Smooth muscle cell (in vitro differentiated cells): ENCODE results near the gene ALKBH4. TPM values are rescaled to one million over a fixed set of nuclear protein-coding genes. Genes with fewer than 3 reads are reported as not detected.

Source experiments
- DNase-seq: peaks from one replicate; lab custom pipeline; 2025; ENCODE audit not compliant: unreplicated experiment; lab: John Stamatoyannopoulos, UW
- H2AFZ ChIP-seq: fragments of 200-600 bp; sonication (generic); 2 replicates; pipeline ENCODE4 v1.6.0; 2016; ENCODE audit warnings: antibody characterized with exemption, low read depth, mild to moderate bottlenecking
- H3F3A ChIP-seq: fragments of 200-600 bp; sonication (generic); 2 replicates; pipeline ENCODE4 v1.6.0; 2017; ENCODE audit warnings: antibody characterized with exemption, low read depth
- H3K27ac ChIP-seq: fragments of 200-600 bp; sonication (generic); 2 replicates; pipeline ENCODE4 v1.5.1; 2016; ENCODE audit warnings: low read depth, mild to moderate bottlenecking
- H3K27me3 ChIP-seq: fragments of 200-600 bp; sonication (generic); 2 replicates; pipeline ENCODE4 v1.6.1; 2016; ENCODE audit warnings: low read depth, mild to moderate bottlenecking
- H3K36me3 ChIP-seq: fragments of 200-600 bp; sonication (generic); 2 replicates; pipeline ENCODE4 v1.5.1; 2016; ENCODE audit warnings: low read depth
- H3K4me1 ChIP-seq: fragments of 200-600 bp; sonication (generic); 2 replicates; pipeline ENCODE4 v1.5.1; 2016; ENCODE audit warnings: low read depth
- H3K4me2 ChIP-seq: fragments of 200-600 bp; sonication (generic); 2 replicates; pipeline ENCODE4 v1.6.0; 2016; ENCODE audit warnings: mild to moderate bottlenecking
- H3K4me3 ChIP-seq: fragments of 200-600 bp; sonication (generic); 2 replicates; pipeline ENCODE4 v1.5.1; 2016; ENCODE audit warnings: mild to moderate bottlenecking
- H3K79me2 ChIP-seq: fragments of 200-600 bp; sonication (generic); 2 replicates; pipeline ENCODE4 v1.6.0; 2016; ENCODE audit warnings: low read depth, mild to moderate bottlenecking
- H3K9ac ChIP-seq: fragments of 200-600 bp; sonication (generic); 2 replicates; pipeline ENCODE4 v1.6.0; 2016; ENCODE audit warnings: low read depth
- H3K9me3 ChIP-seq: fragments of 200-600 bp; sonication (generic); replicated peaks from 2 replicates; pipeline ENCODE4 v1.5.1; 2016; ENCODE audit warnings: low read depth
- H4K20me1 ChIP-seq: fragments of 200-600 bp; sonication (generic); 2 replicates; pipeline ENCODE4 v1.6.0; 2016; ENCODE audit warnings: low read depth
- WGBS: methylation state at CpG from one replicate; pipeline ENCODE4 v1.1.7; 2016; ENCODE audit warnings: low lambda C conversion rate; 5-methylcytosine and 5-hydroxymethylcytosine counted together
- polyA plus RNA-seq: library from polyadenylated mRNA; unstranded; fragments of >200 nt; fragmentation: Nextera tagmentation; extraction: Ambion mirVana; gene quantifications from 2 replicates; pipeline ENCODE4 v1.2.1, GENCODE V29; 2016
- total RNA-seq: library from RNA; depleted of rRNA; stranded (reverse); fragments of >200 nt; gene quantifications from 2 replicates; pipeline ENCODE4 v1.2.3, GENCODE V29; 2014
- TF ChIP-seq, protein P1 (sequence below): fragments of 200-600 bp; sonication (generic); IDR thresholded peaks from 2 replicates; pipeline ENCODE4 v1.5.1; 2017; ENCODE audit warnings: borderline replicate concordance, mild to moderate bottlenecking, antibody characterized with exemption; ENCODE audit not compliant: insufficient read depth, poor library complexity, severe bottlenecking

ALKBH4 gene
- total and polyA plus RNA-seq, 2 experiments from 2014 or later, result 7.0 to 15.7 TPM

DNA sequence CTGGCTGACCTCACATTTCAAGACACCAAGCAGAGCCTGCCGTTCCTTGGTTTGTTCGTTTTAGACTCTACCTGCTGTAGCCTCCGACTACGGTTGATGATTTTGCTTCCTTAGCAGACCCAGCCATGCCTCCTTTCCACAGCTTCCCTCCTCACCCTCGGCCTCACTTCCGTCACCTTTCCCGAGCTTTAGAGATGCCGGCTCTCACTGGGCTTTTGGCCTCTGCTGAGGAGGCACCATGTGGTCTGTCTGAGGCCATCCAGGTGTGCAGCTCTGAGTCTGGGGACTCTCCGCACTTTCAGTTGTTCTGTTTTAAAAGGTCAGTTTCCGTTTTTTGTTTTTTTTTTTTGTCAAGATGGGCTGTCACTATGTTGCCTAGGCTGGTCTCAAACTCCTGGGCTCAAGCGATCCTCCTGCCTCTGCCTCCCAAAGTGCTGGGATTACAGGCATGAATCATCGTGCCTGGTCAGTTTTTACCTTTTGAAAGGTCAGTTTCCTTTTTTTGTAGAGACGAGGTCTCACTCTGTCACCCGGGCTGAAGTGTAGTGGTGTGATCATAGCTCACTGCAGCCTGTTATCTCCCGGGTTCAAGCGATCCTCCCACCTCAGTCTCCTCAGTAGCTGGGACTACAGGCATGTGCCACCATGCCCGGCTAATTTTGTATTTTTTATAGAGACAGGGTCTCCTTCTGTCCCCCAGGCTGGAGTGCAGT, 19.5 kb downstream of the ALKBH4 start:
- TF ChIP-seq, protein P1, sequence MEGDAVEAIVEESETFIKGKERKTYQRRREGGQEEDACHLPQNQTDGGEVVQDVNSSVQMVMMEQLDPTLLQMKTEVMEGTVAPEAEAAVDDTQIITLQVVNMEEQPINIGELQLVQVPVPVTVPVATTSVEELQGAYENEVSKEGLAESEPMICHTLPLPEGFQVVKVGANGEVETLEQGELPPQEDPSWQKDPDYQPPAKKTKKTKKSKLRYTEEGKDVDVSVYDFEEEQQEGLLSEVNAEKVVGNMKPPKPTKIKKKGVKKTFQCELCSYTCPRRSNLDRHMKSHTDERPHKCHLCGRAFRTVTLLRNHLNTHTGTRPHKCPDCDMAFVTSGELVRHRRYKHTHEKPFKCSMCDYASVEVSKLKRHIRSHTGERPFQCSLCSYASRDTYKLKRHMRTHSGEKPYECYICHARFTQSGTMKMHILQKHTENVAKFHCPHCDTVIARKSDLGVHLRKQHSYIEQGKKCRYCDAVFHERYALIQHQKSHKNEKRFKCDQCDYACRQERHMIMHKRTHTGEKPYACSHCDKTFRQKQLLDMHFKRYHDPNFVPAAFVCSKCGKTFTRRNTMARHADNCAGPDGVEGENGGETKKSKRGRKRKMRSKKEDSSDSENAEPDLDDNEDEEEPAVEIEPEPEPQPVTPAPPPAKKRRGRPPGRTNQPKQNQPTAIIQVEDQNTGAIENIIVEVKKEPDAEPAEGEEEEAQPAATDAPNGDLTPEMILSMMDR, result no peak
- H3K36me3 ChIP-seq, result no peaks in the 10 kb centered on the region
- no peaks in the 10 kb centered on the region for H3F3A ChIP-seq
- H3K4me1 ChIP-seq, result peaks cover 3% of the 10 kb centered on the region
- H3K4me2 ChIP-seq, result no peak overlapping the region
- WGBS, result 97% methylated on average over 17 of the region's 17 CpGs
- DNase-seq, result no peak
- H3K9ac ChIP-seq, result no peak overlapping the region
- no peak overlapping the region for H2AFZ ChIP-seq
- no peaks in the 10 kb centered on the region for H3K27me3 ChIP-seq
- H3K27ac ChIP-seq, result no peak overlapping the region
- no peaks in the 10 kb centered on the region for H3K79me2 ChIP-seq
- H3K4me3 ChIP-seq, result no peak overlapping the region
- H3K9me3 ChIP-seq, result no peaks in the 10 kb centered on the region
- peaks cover 11% of the 10 kb centered on the region for H4K20me1 ChIP-seq

DNA sequence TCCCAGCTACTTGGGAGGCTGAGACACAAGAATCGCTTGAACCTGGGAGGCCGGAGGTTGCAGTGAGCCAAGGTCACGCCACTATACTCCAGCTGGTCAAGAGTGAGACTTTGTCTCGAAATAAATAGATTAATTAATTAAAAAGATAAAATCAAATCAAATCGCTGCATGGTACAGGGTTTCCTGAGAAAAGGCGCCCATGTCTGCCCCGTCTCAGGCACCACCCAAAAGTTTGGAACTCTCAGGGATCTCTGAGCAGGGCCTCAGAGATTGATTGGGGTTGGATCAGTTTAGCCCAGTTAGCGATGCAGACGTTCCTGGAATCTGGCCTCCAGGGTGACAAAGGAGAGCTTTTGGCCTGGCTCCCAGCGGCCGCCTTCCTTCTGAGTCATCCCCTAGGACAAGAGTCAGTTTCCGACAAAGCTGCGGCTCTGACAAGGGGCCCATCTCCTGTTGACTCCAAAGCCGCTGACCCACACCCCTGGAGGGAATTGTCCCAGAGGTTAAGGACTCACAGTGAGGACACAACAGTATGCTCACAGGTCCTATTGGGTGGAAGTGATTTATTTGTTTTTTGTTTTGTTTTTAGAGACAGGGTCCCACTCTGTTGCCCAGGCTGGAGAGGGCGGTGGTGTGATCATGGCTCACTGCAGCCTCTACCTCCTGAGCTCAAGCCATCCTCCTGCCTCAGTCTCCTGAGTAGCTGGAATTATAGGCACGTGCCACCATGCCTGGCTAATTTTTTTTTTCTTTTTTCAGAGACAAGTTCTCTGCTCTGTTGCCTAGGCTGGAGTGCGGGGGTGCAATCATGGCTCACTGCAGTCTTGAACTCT, 24.5 kb downstream of the ALKBH4 start:
- H3K79me2 ChIP-seq, result peaks cover 8% of the 10 kb centered on the region
- H3F3A ChIP-seq, result no peaks in the 10 kb centered on the region
- no peaks in the 10 kb centered on the region for H3K27me3 ChIP-seq
- TF ChIP-seq, protein P1, result no peak
- no peak overlapping the region for H2AFZ ChIP-seq
- no peaks in the 10 kb centered on the region for H4K20me1 ChIP-seq
- peak overlapping the region; percentile 43 for H3K9ac ChIP-seq
- peak overlapping the region; percentile 54 for H3K4me2 ChIP-seq
- WGBS, result 53% methylated on average over 17 of the region's 17 CpGs
- peak; percentile 17 for DNase-seq
- no peaks in the 10 kb centered on the region for H3K36me3 ChIP-seq
- no peak overlapping the region for H3K4me3 ChIP-seq
- no peaks in the 10 kb centered on the region for H3K9me3 ChIP-seq
- peaks cover 9% of the 10 kb centered on the region for H3K4me1 ChIP-seq
- peak overlapping the region; percentile 80 for H3K27ac ChIP-seq

- no peaks in the 10 kb centered on the region for H3K36me3 ChIP-seq
- WGBS, result 95% methylated on average over 10 of the region's 10 CpGs
These were observed 28.5 kb downstream of the ALKBH4 start for GRCh38 chr7:102436118-102436517.

More at GRCh38 chr7:102436118-102436517, 28.5 kb downstream of the ALKBH4 start:
- Histone ChIP-seq H3K4me2 (no peak overlapping the region), H3F3A (peaks cover 5% of the 10 kb centered on the region), H3K9ac (no peak overlapping the region), H3K79me2 (peaks cover 19% of the 10 kb centered on the region), H4K20me1 (no peaks in the 10 kb centered on the region), H3K4me1 (peaks cover 19% of the 10 kb centered on the region), H2AFZ (no peak overlapping the region), H3K27me3 (no peaks in the 10 kb centered on the region), H3K9me3 (no peaks in the 10 kb centered on the region), H3K4me3 (no peak overlapping the region), H3K27ac (no peak overlapping the region)
- TF ChIP-seq, protein P1, result no peak
- DNase-seq, result no peak
